Left lung (tissue), 10 donors: ENCODE data around the gene SCUBE3. TPM values are rescaled to one million over a fixed set of nuclear protein-coding genes. Genes with fewer than 3 reads are reported as not detected.

Experiments
- ATAC-seq: fragments of 200-7000 bp; cut with Tn5 transposase; one replicate; pipeline ENCODE4 v1.9.1; 2020; ENCODE audit warnings: moderate library complexity
- DNase-seq, 4 donors: peaks; one replicate each; pipeline ENCODE4 v3.0.0-alpha.2; 2013 to 2020
- H3K27ac ChIP-seq, 2 donors: fragments of 200-600 bp; sonication (generic) in 1 of 2; one replicate each; pipeline versions ENCODE4 v1.5.0 to v1.8.0; 2020 to 2021
- H3K27me3 ChIP-seq, 2 donors: fragments of 200-600 bp; sonication (generic) in 1 of 2; one replicate each; pipeline versions ENCODE4 v1.5.0 to v1.8.0; 2020 to 2021
- H3K36me3 ChIP-seq, 2 donors: fragments of 200-600 bp; sonication (generic) in 1 of 2; one replicate each; pipeline versions ENCODE4 v1.5.0 to v1.8.0; 2020 to 2021
- H3K4me1 ChIP-seq, 2 donors: fragments of 200-600 bp; one replicate each; pipeline ENCODE4 v1.8.0; 2021
- H3K4me3 ChIP-seq, 2 donors: fragments of 200-600 bp; sonication (generic) in 1 of 2; one replicate each; pipeline versions ENCODE4 v1.5.0 to v1.8.0; 2020 to 2021; ENCODE audit warnings: mild to moderate bottlenecking in 1 of 2
- H3K9me3 ChIP-seq, 2 donors: fragments of 200-600 bp; sonication (generic) in 1 of 2; one replicate each; pipeline versions ENCODE4 v1.5.0 to v1.8.0; 2020 to 2021
- CTCF ChIP-seq, 2 donors: fragments of 200-600 bp; sonication (generic) in 1 of 2; IDR thresholded peaks; one replicate each; pipeline versions ENCODE4 v1.5.0 to v1.8.0; 2021; ENCODE audit warnings: antibody characterized with exemption in 2 of 2
- intact Hi-C, 2 donors: fragments of 100-400 bp; cut with DNase I; formaldehyde crosslinking; loops; one replicate each; pipeline versions ENCODE4 v1.11.2 to v1.14.2; 2022
- polyA plus RNA-seq, 6 donors: library from polyadenylated mRNA; unstranded; fragments of 120-200 nt; gene quantifications; one replicate each; pipeline ENCODE4 v1.2.1, GENCODE V29; 2013; ENCODE audit not compliant: insufficient read length in 6 of 6
- total RNA-seq, 2 donors: library from RNA; stranded (reverse); fragmentation: NEBNext Ultra II Directional; extraction: Animal tissue kit (Norgen Biotek cat#: 25700); gene quantifications; one replicate each; pipeline ENCODE4 v1.2.1, GENCODE V29; 2021
- donor health status: DM: no; HTN: yes; CAD: no.
- donor health status: DM: no; HTN: no; CAD: no.

SCUBE3 gene
- total and polyA plus RNA-seq, 8 donors = 2.2 to 4.7 (median 3.9) TPM

- DNase-seq = no peak
- no peak overlapping the region for H3K4me3 ChIP-seq
- no peak for ATAC-seq
- no peak for TF ChIP-seq CTCF (IDR thresholded peaks at IDR 0.05)
- no peaks in the 10 kb centered on the region for H3K9me3 ChIP-seq
- no peaks in the 10 kb centered on the region for H3K4me1 ChIP-seq
- no peak overlapping the region for H3K27ac ChIP-seq
- intact Hi-C loops = no loop called here
- H3K27me3 ChIP-seq = no peaks in the 10 kb centered on the region
- H3K36me3 ChIP-seq = peaks cover 0 to 100% of the 10 kb centered on the region in 2 donors
These were observed 74.1 kb downstream of the SCUBE3 start for GRCh38 chr6:35287671-35288396.

GRCh38 chr6:35288834-35289233 is 75.1 kb downstream of the SCUBE3 start:
- Histone ChIP-seq H3K4me1 (no peaks in the 10 kb centered on the region), H3K36me3 (peaks cover 0 to 100% of the 10 kb centered on the region in 2 donors)

GRCh38 chr6:35291491-35291890 is 77.7 kb downstream of the SCUBE3 start:
- no peak overlapping the region for H3K4me3 ChIP-seq
- H3K4me1 ChIP-seq = peaks cover 0 to 2% of the 10 kb centered on the region in 2 donors
- TF ChIP-seq CTCF (IDR thresholded peaks at IDR 0.05) = no peak
- no peak overlapping the region for H3K27ac ChIP-seq
- intact Hi-C loops = no loop called here
- H3K9me3 ChIP-seq = no peaks in the 10 kb centered on the region
- ATAC-seq = no peak
- H3K36me3 ChIP-seq = peaks cover 0 to 100% of the 10 kb centered on the region in 2 donors
- H3K27me3 ChIP-seq = no peaks in the 10 kb centered on the region
- DNase-seq = no peak

More at GRCh38 chr6:35288834-35289233, 75.1 kb downstream of the SCUBE3 start:
- H3K4me3 ChIP-seq = no peak overlapping the region
- no peaks in the 10 kb centered on the region for H3K9me3 ChIP-seq
- TF ChIP-seq CTCF (IDR thresholded peaks at IDR 0.05) = no peak
- ATAC-seq = no peak
- intact Hi-C loops = no loop called here
- DNase-seq = no peak
- no peaks in the 10 kb centered on the region for H3K27me3 ChIP-seq
- no peak overlapping the region for H3K27ac ChIP-seq

GRCh38 chr6:35292494-35292893 is 78.7 kb downstream of the SCUBE3 start:
- H3K36me3 ChIP-seq = peaks cover 0 to 90% of the 10 kb centered on the region in 2 donors
- no peaks in the 10 kb centered on the region for H3K27me3 ChIP-seq
- intact Hi-C loops = no loop called here
- ATAC-seq (no peak), DNase-seq (no peak)
- H3K4me3 ChIP-seq = no peak overlapping the region
- H3K27ac ChIP-seq = no peak overlapping the region
- H3K4me1 ChIP-seq = peaks cover 0 to 12% of the 10 kb centered on the region in 2 donors
- no peaks in the 10 kb centered on the region for H3K9me3 ChIP-seq
- TF ChIP-seq CTCF (IDR thresholded peaks at IDR 0.05) = no peak

- H3K4me3 ChIP-seq = no peak overlapping the region
- no peaks in the 10 kb centered on the region for H3K9me3 ChIP-seq
- no peak for TF ChIP-seq CTCF (IDR thresholded peaks at IDR 0.05)
- no peak overlapping the region for H3K27ac ChIP-seq
- no peaks in the 10 kb centered on the region for H3K27me3 ChIP-seq
- intact Hi-C loops = no loop called here
- peaks cover 0 to 78% of the 10 kb centered on the region in 2 donors for H3K36me3 ChIP-seq
- peaks cover 3 to 23% of the 10 kb centered on the region in 2 donors for H3K4me1 ChIP-seq
- DNase-seq = no peak
- ATAC-seq = no peak
These were observed 79.9 kb downstream of the SCUBE3 start for GRCh38 chr6:35293681-35294080.
